GM12878 (cell line): ENCODE data around the gene SYK. TPM values are rescaled to one million over a fixed set of nuclear protein-coding genes. Genes with fewer than 3 reads are reported as not detected.

Source experiments
- ATAC-seq: fragments of 200-7000 bp; cut with Tn5 transposase; 3 replicates; pipeline ENCODE4 v1.9.1; 2020; ENCODE audit warnings: mild to moderate bottlenecking, moderate library complexity
- BruUV-seq: library from RNA; stranded (reverse); fragments of 400-500 nt; replicated peaks from 2 replicates; lab custom pipeline; 2021; lab: Mats Ljungman, UMichigan
- CTCF ChIA-PET: fragments of 300-600 bp; sonication (Branson Sonifier 250); formaldehyde crosslinking; extraction: SDS; loops from one replicate; lab custom pipeline; 2021; ENCODE audit warnings: inconsistent platforms; lab: Yijun Ruan, JAX
- POLR2A ChIA-PET: fragments of 350-600 bp; formaldehyde crosslinking; extraction: SDS; loops from one replicate; lab custom pipeline; 2021; ENCODE audit warnings: inconsistent platforms; lab: Charles Lee
- RAD21 ChIA-PET: fragments of 300-600 bp; sonication (Branson Sonifier 250); formaldehyde crosslinking; loops from one replicate; lab custom pipeline; 2023; ENCODE audit warnings: antibody characterized with exemption; ENCODE audit not compliant: unreplicated experiment; lab: Charles Lee
- SMC1A ChIA-PET: fragments of 300-600 bp; sonication (Branson Sonifier 250); formaldehyde crosslinking; loops from one replicate; lab custom pipeline; 2023; ENCODE audit not compliant: unreplicated experiment, uncharacterized antibody; lab: Charles Lee
- DNase-seq: peaks from one replicate; pipeline ENCODE4 v3.0.0-alpha.2; 2011; ENCODE audit warnings: low read depth, low spot score
- FAIRE-seq: peaks from 3 replicates; lab custom pipeline; 2011; peaks lifted over from hg19 to GRCh38; lab: Jason Lieb, UNC
- H2AFZ ChIP-seq: 2 replicates; pipeline ENCODE4 v1.6.0; 2011; ENCODE audit warnings: low read depth, low read length, control low read depth; ENCODE audit not compliant: control insufficient read depth
- H3K27ac ChIP-seq: 2 replicates; pipeline ENCODE4 v1.5.1; 2011; ENCODE audit warnings: control low read depth; ENCODE audit not compliant: control insufficient read depth, insufficient read depth
- H3K27me3 ChIP-seq, 2 experiments: replicated peaks in 1 of 2; 2 replicates each; pipeline versions ENCODE4 v1.6.0 to v1.6.1; 2011; ENCODE audit warnings: low read length in 1 of 2; ENCODE audit not compliant: control insufficient read depth in 2 of 2, insufficient read depth in 2 of 2
- H3K36me3 ChIP-seq, 2 experiments: 2 replicates each; pipeline ENCODE4 v1.5.1; 2011; ENCODE audit warnings: low read length in 1 of 2; ENCODE audit not compliant: control insufficient read depth in 2 of 2, insufficient read depth in 2 of 2
- H3K4me1 ChIP-seq: 2 replicates; pipeline ENCODE4 v1.6.1; 2011; ENCODE audit warnings: mild to moderate bottlenecking, low read length, moderate library complexity, mixed read lengths; ENCODE audit not compliant: control insufficient read depth, insufficient read depth
- H3K4me2 ChIP-seq: 2 replicates; pipeline ENCODE4 v1.6.0; 2011; ENCODE audit warnings: control low read depth; ENCODE audit not compliant: control insufficient read depth, insufficient read depth
- H3K4me3 ChIP-seq: fragments of 200-600 bp; sonication (generic); 2 replicates; pipeline ENCODE4 v1.5.1; 2016
- H3K79me2 ChIP-seq: 2 replicates; pipeline ENCODE4 v1.6.0; 2011; ENCODE audit warnings: low read length; ENCODE audit not compliant: control insufficient read depth, insufficient read depth
- H3K9ac ChIP-seq: 2 replicates; pipeline ENCODE4 v1.8.0; 2011; ENCODE audit warnings: low read length, control low read depth, mixed read lengths; ENCODE audit not compliant: control insufficient read depth, insufficient read depth
- H3K9me3 ChIP-seq: replicated peaks from 3 replicates; pipeline ENCODE4 v1.5.1; 2011; ENCODE audit warnings: mild to moderate bottlenecking, low read length; ENCODE audit not compliant: control insufficient read depth, insufficient read depth
- H4K20me1 ChIP-seq: 2 replicates; pipeline ENCODE4 v1.6.0; 2011; ENCODE audit not compliant: control insufficient read depth, insufficient read depth
- BHLHE40 ChIP-seq, 2 experiments: fragments of 450-650 bp in 1 of 2; IDR thresholded peaks; 2 replicates each; pipeline ENCODE4 v1.6.1; 2011 to 2017; ENCODE audit warnings: low read depth in 2 of 2, borderline replicate concordance in 1 of 2, improper control_type of control experiment in 1 of 2, low read length in 1 of 2, mild to moderate bottlenecking in 1 of 2
- CHD1 ChIP-seq: IDR thresholded peaks from 2 replicates; pipeline ENCODE4 v1.6.1; 2012; ENCODE audit warnings: low read depth, low read length, improper control_type of control experiment
- LARP7 ChIP-seq: fragments of 450-650 bp; IDR thresholded peaks from 2 replicates; pipeline ENCODE4 v1.6.1; 2017; ENCODE audit warnings: mild to moderate bottlenecking
- SMAD5 ChIP-seq: IDR thresholded peaks from 2 replicates; pipeline ENCODE4 v1.6.1; 2016; ENCODE audit warnings: antibody characterized with exemption, low read depth
- ZBTB4 ChIP-seq: fragments of 450-650 bp; formaldehyde crosslinking; IDR thresholded peaks from 2 replicates; pipeline ENCODE4 v1.4.0; 2022; ENCODE audit warnings: mild to moderate bottlenecking, moderate library complexity
- ZSCAN29 ChIP-seq: fragments of 450-650 bp; IDR thresholded peaks from 2 replicates; pipeline ENCODE4 v1.6.1; 2017; ENCODE audit warnings: mild to moderate bottlenecking, moderate library complexity
- WGBS: methylation state at CpG from one replicate; pipeline ENCODE4 v1.1.6; 2016; ENCODE audit warnings: low lambda C conversion rate; ENCODE audit not compliant: insufficient replicate concordance, insufficient coverage; ENCODE audit errors: missing lambda C conversion rate; 5-methylcytosine and 5-hydroxymethylcytosine counted together
- in situ Hi-C: fragments of 300-500 bp; cut with MboI; formaldehyde crosslinking; loops from 9 replicates; pipeline ENCODE4 v1.14.3; 2018; ENCODE audit warnings: mixed read lengths
- intact Hi-C: fragments of 100-400 bp; cut with micrococcal nuclease; formaldehyde crosslinking; loops from one replicate; pipeline ENCODE4 v1.14.2; 2022; ENCODE audit not compliant: unreplicated experiment
- polyA plus RNA-seq, 11 experiments: library from polyadenylated mRNA; depleted of rRNA in 4 of 11; unstranded in 6 of 11; stranded (reverse) in 5 of 11; fragments of >200 nt; fragmentation: Nextera tagmentation in 4 of 11; fragmentation: Illumina TruSeq in 1 of 11; extraction: Ambion mirVana in 4 of 11; extraction: Trizol in 1 of 11; gene quantifications; 1 replicate in 1 of 11; 2 replicates in 10 of 11; pipeline versions ENCODE4 v1.2.1 to v1.2.3, GENCODE V29; 2011 to 2016; ENCODE audit warnings: inconsistent platforms in 2 of 11, missing spikeins in 2 of 11, low read depth in 1 of 11
- total RNA-seq, 4 experiments: library from RNA; depleted of rRNA in 3 of 4; stranded (reverse); fragments of >200 nt in 3 of 4; fragmentation: Illumina TruSeq in 1 of 4; extraction: Trizol in 1 of 4; gene quantifications; 2 replicates each; pipeline versions ENCODE4 v1.2.1 to v1.2.3, GENCODE V29; 2013 to 2021
- TF ChIP-seq, protein P1 (sequence below): IDR thresholded peaks from 2 replicates; pipeline ENCODE4 v1.6.1; 2012; ENCODE audit warnings: low read length, inconsistent platforms

SYK gene
- total and polyA plus RNA-seq, 10 of the 15 experiments (the other 5 are each of a cell fraction or from before 2014, with no cell fraction given), result 6.5 to 135 (median 68.8) TPM

- TF ChIP-seq ZBTB4 (no peak), BHLHE40 (IDR thresholded peaks at IDR 0.05; ENCODE audit: borderline replicate concordance in 1 of 2, low read depth in 2 of 2, low read length in 1 of 2) (no peak), CHD1 (no peak)
Measured at GRCh38 chr9:90853945-90854344, 52.3 kb downstream of the SYK start (continued).

DNA sequence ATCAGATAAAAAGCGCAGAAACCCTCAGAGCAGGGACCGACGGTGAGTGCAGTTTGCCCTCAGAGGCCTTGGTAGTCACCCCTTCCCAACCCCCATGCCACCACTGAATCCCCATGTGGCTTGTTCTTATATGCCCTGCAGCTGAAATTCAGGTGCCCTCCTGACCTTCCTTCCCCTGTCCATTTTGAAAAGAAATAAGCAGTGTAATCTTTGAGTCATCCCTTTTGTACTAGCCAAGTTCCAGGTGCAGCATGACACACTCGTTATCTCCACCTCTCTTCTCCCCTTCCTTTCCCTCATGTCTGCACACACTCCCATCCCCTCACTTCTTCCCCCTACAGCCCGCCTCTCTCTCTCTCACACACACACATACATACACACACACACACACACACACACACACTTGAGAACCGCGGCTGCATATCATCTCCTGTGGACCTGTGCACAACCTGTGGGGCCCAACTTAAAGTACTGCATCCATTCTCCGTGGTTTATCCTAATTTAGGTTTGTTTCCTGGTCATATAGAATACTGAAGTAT is 53.1 kb downstream of the SYK start:
- in situ Hi-C loops (loop anchor here (25.0 kb wide), 1 partner anchor 1267 kb away; no protein-coding TSS in a partner anchor), intact Hi-C loops (no loop called here)
- H3K9ac ChIP-seq, result no peak overlapping the region
- no peaks in the 10 kb centered on the region for H3K4me1 ChIP-seq
- 58% methylated on average over 8 of the region's 8 CpGs for WGBS
- no peaks in the 10 kb centered on the region for H3K79me2 ChIP-seq
- POLR2A ChIA-PET, result no interaction called here
- H4K20me1 ChIP-seq, result no peaks in the 10 kb centered on the region
- H3K4me3 ChIP-seq, result no peak overlapping the region
- CTCF ChIA-PET, result no interaction called here
- no peak overlapping the region for H3K27ac ChIP-seq
- BruUV-seq, result no TSS peak
- H3K4me2 ChIP-seq, result no peak overlapping the region
- RAD21 ChIA-PET, result no interaction called here
- H3K27me3 ChIP-seq, result no peaks in the 10 kb centered on the region
- SMC1A ChIA-PET, result no interaction called here
- H3K9me3 ChIP-seq, result no peaks in the 10 kb centered on the region
- peaks cover 7 to 8% of the 10 kb centered on the region in 2 experiments; a peak in 3 of 4 replicates for H3K36me3 ChIP-seq
- no peak overlapping the region for H2AFZ ChIP-seq
- FAIRE-seq (no peak), DNase-seq (no peak), ATAC-seq (no peak)
- TF ChIP-seq ZSCAN29, result no peak
- TF ChIP-seq SMAD5, result no peak
- TF ChIP-seq, protein P1, sequence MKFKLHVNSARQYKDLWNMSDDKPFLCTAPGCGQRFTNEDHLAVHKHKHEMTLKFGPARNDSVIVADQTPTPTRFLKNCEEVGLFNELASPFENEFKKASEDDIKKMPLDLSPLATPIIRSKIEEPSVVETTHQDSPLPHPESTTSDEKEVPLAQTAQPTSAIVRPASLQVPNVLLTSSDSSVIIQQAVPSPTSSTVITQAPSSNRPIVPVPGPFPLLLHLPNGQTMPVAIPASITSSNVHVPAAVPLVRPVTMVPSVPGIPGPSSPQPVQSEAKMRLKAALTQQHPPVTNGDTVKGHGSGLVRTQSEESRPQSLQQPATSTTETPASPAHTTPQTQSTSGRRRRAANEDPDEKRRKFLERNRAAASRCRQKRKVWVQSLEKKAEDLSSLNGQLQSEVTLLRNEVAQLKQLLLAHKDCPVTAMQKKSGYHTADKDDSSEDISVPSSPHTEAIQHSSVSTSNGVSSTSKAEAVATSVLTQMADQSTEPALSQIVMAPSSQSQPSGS, result no peak
- no peak for TF ChIP-seq LARP7
